Esophagus muscularis mucosa (tissue), 4 donors: ENCODE data around the gene MAGI3. TPM values are rescaled to one million over a fixed set of nuclear protein-coding genes. Genes with fewer than 3 reads are reported as not detected.
"Not testable (repeated sequence)": the region's sequence is repeated elsewhere in the genome, so short reads cannot be mapped to it uniquely, and the experiment has no call there.

Experiments
- DNase-seq: peaks from one replicate; pipeline ENCODE4 v3.0.0-alpha.2; 2017; ENCODE audit errors: extremely low spot score
- H3K27ac ChIP-seq, 4 donors: fragments of 200-600 bp; sonication (generic); replicated peaks in 1 of 4; 1 replicate in 3 of 4; 2 replicates in 1 of 4; pipeline ENCODE4 v1.5.1; 2016 to 2019; ENCODE audit warnings: mild to moderate bottlenecking in 1 of 4
- H3K27me3 ChIP-seq, 4 donors: fragments of 200-600 bp; sonication (generic); one replicate each; pipeline versions ENCODE4 v1.5.1 to v1.6.0; 2016 to 2019
- H3K36me3 ChIP-seq, 4 donors: fragments of 200-600 bp; sonication (generic); one replicate each; pipeline ENCODE4 v1.5.1; 2016 to 2019
- H3K4me1 ChIP-seq, 4 donors: fragments of 200-600 bp; sonication (generic); one replicate each; pipeline ENCODE4 v1.5.1; 2016 to 2019
- H3K4me3 ChIP-seq, 4 donors: fragments of 200-600 bp; sonication (generic); 1 replicate in 2 of 4; 2 replicates in 2 of 4; pipeline ENCODE4 v1.5.1; 2016 to 2019; ENCODE audit warnings: mild to moderate bottlenecking in 4 of 4, moderate library complexity in 1 of 4
- H3K9me3 ChIP-seq, 4 donors: fragments of 200-600 bp; sonication (generic); 1 replicate in 3 of 4; 2 replicates in 1 of 4; pipeline ENCODE4 v1.5.1; 2016 to 2019
- CTCF ChIP-seq, 3 experiments: fragments of 200-600 bp in 2 of 3; fragments of 450-650 bp in 1 of 3; sonication (generic) in 2 of 3; IDR thresholded peaks; one replicate each; pipeline ENCODE4 v1.5.1; 2017 to 2019; ENCODE audit warnings: antibody characterized with exemption in 3 of 3, mild to moderate bottlenecking in 2 of 3, moderate library complexity in 1 of 3
- EP300 ChIP-seq: sonication (generic); formaldehyde crosslinking; IDR thresholded peaks from one replicate; pipeline ENCODE4 v1.6.1; 2017; ENCODE audit warnings: antibody characterized with exemption
- POLR2A ChIP-seq: fragments of 450-650 bp; IDR thresholded peaks from one replicate; pipeline ENCODE4 v1.6.1; 2017; ENCODE audit warnings: antibody characterized with exemption, moderate library complexity, mild to moderate bottlenecking, low read depth
- POLR2AphosphoS5 ChIP-seq, 2 donors: sonication (generic); formaldehyde crosslinking; IDR thresholded peaks; one replicate each; pipeline ENCODE4 v1.6.1; 2017; ENCODE audit warnings: antibody characterized with exemption in 2 of 2
- WGBS: methylation state at CpG from one replicate; pipeline ENCODE4 v1.1.5; 2018; 5-methylcytosine and 5-hydroxymethylcytosine counted together
- intact Hi-C: fragments of 100-400 bp; cut with DNase I; formaldehyde crosslinking; loops from one replicate; pipeline ENCODE4 v1.15.1; 2023
- total RNA-seq, 4 donors: library from RNA; depleted of rRNA; stranded (reverse); fragments of >200 nt; gene quantifications; one replicate each; pipeline versions ENCODE4 v1.1.0 to v1.2.1, GENCODE V29; 2016

Gene MAGI3
- total RNA-seq, 4 donors from 2014 or later = 14.6 to 21.7 (median 16.4) TPM

- TF ChIP-seq EP300 (no peak), CTCF (IDR thresholded peaks at IDR 0.05) (no peak), POLR2AphosphoS5 (IDR thresholded peaks at IDR 0.05) (no peak), POLR2A (no peak)
- intact Hi-C loops = no loop called here
- Histone ChIP-seq H3K27me3 (no peaks in the 10 kb centered on the region), H3K4me3 (no peak overlapping the region), H3K9me3 (no peaks in the 10 kb centered on the region), H3K4me1 (no peaks in the 10 kb centered on the region), H3K27ac (no peak overlapping the region), H3K36me3 (no peaks in the 10 kb centered on the region)
- 63% methylated on average over 3 of the region's 3 CpGs for WGBS
- DNase-seq = no peak
Measured at GRCh38 chr1:113493533-113493932, 103.2 kb downstream of the MAGI3 start.

- intact Hi-C loops = no loop called here
- Histone ChIP-seq H3K27ac (no peak overlapping the region), H3K4me1 (no peaks in the 10 kb centered on the region), H3K9me3 (no peaks in the 10 kb centered on the region), H3K4me3 (no peak overlapping the region), H3K36me3 (no peaks in the 10 kb centered on the region), H3K27me3 (no peaks in the 10 kb centered on the region)
- TF ChIP-seq EP300 = no peak
- TF ChIP-seq POLR2A = no peak
- no peak for TF ChIP-seq CTCF (IDR thresholded peaks at IDR 0.05)
- no peak for TF ChIP-seq POLR2AphosphoS5 (IDR thresholded peaks at IDR 0.05)
- 93% methylated on average over 1 of the region's 1 CpG for WGBS
- no peak for DNase-seq
Measured at GRCh38 chr1:113505357-113505756, 115.0 kb downstream of the MAGI3 start.

DNA sequence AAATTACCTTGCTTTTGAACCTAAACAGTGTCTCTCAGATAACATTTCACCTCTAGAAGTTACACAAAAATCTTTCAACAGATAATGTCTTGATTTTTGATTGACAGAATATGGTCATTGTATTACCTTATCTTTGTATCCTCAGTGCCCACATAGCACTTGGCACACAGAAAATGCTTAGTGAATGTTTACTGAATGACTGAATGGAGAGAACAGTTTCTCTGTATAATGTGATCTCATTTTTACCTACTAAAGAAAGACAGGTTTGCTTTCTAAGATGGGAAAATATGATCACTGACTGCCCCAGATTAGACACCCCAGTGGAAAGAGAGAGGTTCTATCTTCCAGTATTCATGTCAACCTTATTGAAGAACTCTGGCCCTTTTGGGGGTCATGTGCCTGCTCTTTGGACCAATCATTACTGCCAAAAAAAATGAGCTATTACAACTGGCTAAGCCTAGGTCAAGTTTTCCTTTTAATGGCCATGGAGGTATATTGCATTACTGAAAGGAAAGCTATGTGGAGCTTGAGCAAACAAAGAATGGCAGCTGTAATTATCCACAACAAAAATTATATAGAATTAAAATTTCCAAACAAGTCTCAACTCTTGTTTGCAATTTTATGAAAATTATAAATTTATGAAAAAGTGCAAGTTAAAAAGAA lies 117.4 kb downstream of the MAGI3 start:
- H3K4me3 ChIP-seq = no peak overlapping the region
- H3K36me3 ChIP-seq = no peaks in the 10 kb centered on the region
- H3K27ac ChIP-seq = no peak overlapping the region
- H3K27me3 ChIP-seq = no peaks in the 10 kb centered on the region
- no peak for DNase-seq
- peaks cover 0 to 16% (median 12%) of the 10 kb centered on the region in 4 donors for H3K9me3 ChIP-seq
- TF ChIP-seq POLR2AphosphoS5 (IDR thresholded peaks at IDR 0.05) (no peak), CTCF (IDR thresholded peaks at IDR 0.05) (no peak), POLR2A (no peak), EP300 (no peak)
- intact Hi-C loops = no loop called here
- no peaks in the 10 kb centered on the region for H3K4me1 ChIP-seq

DNA sequence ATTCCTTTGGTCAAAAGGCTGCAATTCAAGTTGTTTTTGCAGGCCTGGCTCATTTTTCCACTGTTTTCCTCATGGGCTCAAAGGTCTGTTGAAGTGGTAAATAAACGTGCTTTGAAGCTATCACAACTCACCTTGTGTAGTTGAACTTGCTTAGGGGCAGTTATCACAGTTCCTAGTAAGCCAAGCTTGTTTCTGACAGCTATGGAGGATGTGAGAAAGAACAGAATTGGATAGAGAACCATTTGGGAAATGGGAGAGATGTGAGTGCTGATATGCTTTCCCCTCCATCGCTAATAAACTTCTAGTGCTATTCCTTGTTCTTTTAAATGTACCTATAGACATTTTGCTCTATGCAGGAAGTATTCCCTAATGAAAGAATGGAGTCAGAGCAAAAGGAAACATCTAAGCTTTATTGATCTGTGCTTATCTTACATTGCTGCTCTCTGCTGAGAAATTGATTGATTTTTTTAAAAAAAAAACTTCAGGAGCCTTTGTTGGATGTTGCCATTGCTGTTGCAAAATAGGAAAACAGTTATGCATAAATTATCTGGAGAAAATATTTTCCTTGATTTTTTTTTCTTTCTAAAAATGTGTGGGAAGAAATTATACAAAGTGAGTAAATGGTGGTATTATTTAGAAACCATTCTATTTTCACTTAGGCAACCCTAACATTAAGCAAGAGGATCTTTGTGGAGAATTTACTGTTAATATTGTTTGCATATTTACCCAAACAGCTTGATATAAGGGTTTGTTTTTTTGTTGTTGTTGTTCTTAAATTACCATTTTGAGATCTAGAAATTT lies 118.2 kb downstream of the MAGI3 start:
- H3K4me3 ChIP-seq = no peak overlapping the region
- intact Hi-C loops = no loop called here
- 85% methylated on average over 2 of the region's 2 CpGs for WGBS
- H3K4me1 ChIP-seq = no peaks in the 10 kb centered on the region
- no peak overlapping the region for H3K27ac ChIP-seq
- DNase-seq = no peak
- H3K9me3 ChIP-seq = peaks cover 0 to 16% (median 12%) of the 10 kb centered on the region in 4 donors
- TF ChIP-seq CTCF (IDR thresholded peaks at IDR 0.05) = no peak
- TF ChIP-seq POLR2A = no peak
- no peak for TF ChIP-seq EP300
- TF ChIP-seq POLR2AphosphoS5 (IDR thresholded peaks at IDR 0.05) = no peak
- no peaks in the 10 kb centered on the region for H3K36me3 ChIP-seq
- H3K27me3 ChIP-seq = no peaks in the 10 kb centered on the region

- DNase-seq, H3K36me3 ChIP-seq, H3K4me1 ChIP-seq, H3K4me3 ChIP-seq, H3K27me3 ChIP-seq, H3K27ac ChIP-seq, intact Hi-C loops: not testable (repeated sequence)
- H3K9me3 ChIP-seq = peaks cover 0 to 16% (median 12%) of the 10 kb centered on the region in 4 donors
- WGBS = 94% methylated on average over 8 of the region's 12 CpGs
Measured at GRCh38 chr1:113509766-113510165, 119.5 kb downstream of the MAGI3 start.
